Lower leg skin (tissue), 3 donors: Measurements from ENCODE around the gene ZNF335.

Experiments
- CTCF ChIP-seq, 3 donors: fragments of 450-650 bp; IDR thresholded peaks; one replicate each; pipeline ENCODE4 v1.5.1; 2016; ENCODE audit warnings: antibody characterized with exemption in 3 of 3, mild to moderate bottlenecking in 3 of 3, moderate library complexity in 2 of 3
- POLR2A ChIP-seq, 2 donors: fragments of 450-650 bp; IDR thresholded peaks; one replicate each; pipeline ENCODE4 v1.6.1; 2016 to 2017; ENCODE audit warnings: antibody characterized with exemption in 2 of 2, mild to moderate bottlenecking in 1 of 2, moderate library complexity in 1 of 2

GRCh38 chr20:46004889-46005473 lies 33.0 kb upstream of the ZNF335 start:
- TF ChIP-seq CTCF (IDR thresholded peaks at IDR 0.05) = no peak
- TF ChIP-seq POLR2A (IDR thresholded peaks at IDR 0.05) = no peak
